ENCODE results near the gene GPR156.

GPR156 gene

DNA sequence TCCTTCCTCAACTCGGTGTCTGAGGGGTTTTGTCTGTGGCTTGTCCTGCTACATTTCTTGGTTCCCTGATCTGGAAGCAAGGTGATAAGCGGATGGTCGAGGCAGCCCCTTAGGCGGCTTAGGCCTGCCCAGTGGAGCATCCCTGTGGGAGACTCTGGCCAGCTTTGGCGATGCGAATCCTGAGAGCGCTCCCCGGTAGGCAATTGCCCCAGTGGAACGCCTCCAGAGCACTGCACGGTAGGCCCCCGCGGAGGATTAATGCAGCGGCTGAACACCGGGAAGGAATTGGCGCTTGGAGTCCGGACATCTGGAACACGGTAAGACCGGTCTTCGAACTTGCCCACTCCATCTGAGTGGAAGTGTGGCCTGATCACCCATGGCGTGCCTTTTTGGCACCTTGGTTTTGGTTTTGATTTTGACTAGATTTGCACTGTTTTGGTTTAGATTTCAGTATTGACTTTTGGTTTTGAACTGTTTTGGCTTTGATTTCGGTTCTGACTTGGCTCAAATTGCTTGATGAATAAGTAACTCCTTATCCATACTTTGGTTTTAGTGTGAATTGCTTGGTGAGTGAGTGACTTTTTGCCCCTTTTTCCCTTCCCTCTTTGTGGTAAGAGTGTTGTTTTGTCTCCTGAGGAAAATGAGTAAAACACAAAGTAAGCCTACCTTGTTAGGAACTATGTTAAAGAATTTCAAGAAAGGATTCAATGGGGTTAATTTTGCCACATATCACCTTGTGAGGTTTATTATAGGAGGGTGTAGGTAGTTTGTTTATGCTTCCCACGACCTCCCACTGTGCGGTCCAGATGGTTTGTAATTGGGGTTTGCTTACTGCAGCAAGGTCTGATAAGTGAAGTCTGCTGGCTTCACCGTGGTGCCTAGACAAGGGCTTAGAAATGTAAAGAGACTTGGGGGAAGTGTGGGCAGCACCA lies 27.1 kb upstream of the GPR156 start:
- ChIA-PET CTCF (no interaction called here), POLR2A (no interaction called here)
- no peak overlapping the region for H3K27ac ChIP-seq (ENCODE audit: insufficient read depth in 1 of 2, low read depth in 1 of 2, low read length in 2 of 2, poor library complexity in 1 of 2, severe bottlenecking in 2 of 2)
- no peak for DNase-seq
- no peak overlapping the region for H3K4me3 ChIP-seq (ENCODE audit: control insufficient read depth in 1 of 7, extremely low read depth in 1 of 7, insufficient read depth in 4 of 7, low read depth in 2 of 7, low read length in 6 of 7)
- H3K27me3 ChIP-seq (replicated peaks in 2 of 5; ENCODE audit: control insufficient read depth in 4 of 5, insufficient read depth in 5 of 5, low read length in 4 of 5), result peaks cover 0 to 6% (median 0%) of the 10 kb centered on the region in 5 experiments
- H3K9me3 ChIP-seq (ENCODE audit: control extremely low read depth in 1 of 5, control insufficient read depth in 4 of 5, insufficient read depth in 2 of 5, low read depth in 1 of 5, low read length in 4 of 5), result peaks cover 0 to 27% (median 11%) of the 10 kb centered on the region in 5 experiments
- WGBS (ENCODE audit: insufficient coverage), result 94% methylated on average over 23 of the region's 24 CpGs
- no peaks in the 10 kb centered on the region for H3K4me1 ChIP-seq (ENCODE audit: control extremely low read depth in 1 of 4, control insufficient read depth in 4 of 4, insufficient read depth in 4 of 4, low read length in 3 of 4)
- peaks cover 0 to 3% (median 0%) of the 10 kb centered on the region in 4 experiments for H3K36me3 ChIP-seq (ENCODE audit: control insufficient read depth in 4 of 4, insufficient read depth in 4 of 4, low read length in 3 of 4)

- DNase-seq, result no peak
- WGBS (ENCODE audit: insufficient coverage), result 83% methylated on average over 55 of the region's 72 CpGs
- Histone ChIP-seq H3K4me3 (ENCODE audit: control insufficient read depth in 1 of 7, extremely low read depth in 1 of 7, insufficient read depth in 4 of 7, low read depth in 2 of 7, low read length in 6 of 7) (no peak overlapping the region), H3K27me3 (replicated peaks in 2 of 5; ENCODE audit: control insufficient read depth in 4 of 5, insufficient read depth in 5 of 5, low read length in 4 of 5) (peaks cover 0 to 16% (median 0%) of the 10 kb centered on the region in 5 experiments), H3K9me3 (ENCODE audit: control extremely low read depth in 1 of 5, control insufficient read depth in 4 of 5, insufficient read depth in 2 of 5, low read depth in 1 of 5, low read length in 4 of 5) (peaks cover 0 to 15% (median 11%) of the 10 kb centered on the region in 5 experiments), H3K4me1 (ENCODE audit: control extremely low read depth in 1 of 4, control insufficient read depth in 4 of 4, insufficient read depth in 4 of 4, low read length in 3 of 4) (no peaks in the 10 kb centered on the region), H3K36me3 (ENCODE audit: control insufficient read depth in 4 of 4, insufficient read depth in 4 of 4, low read length in 3 of 4) (no peaks in the 10 kb centered on the region), H3K27ac (ENCODE audit: insufficient read depth in 1 of 2, low read depth in 1 of 2, low read length in 2 of 2, poor library complexity in 1 of 2, severe bottlenecking in 2 of 2) (no peak overlapping the region)
- ChIA-PET POLR2A (no interaction called here), CTCF (no interaction called here)
Observed at GRCh38 chr3:120306519-120307455, 21.8 kb upstream of the GPR156 start.

GRCh38 chr3:120304616-120305015 lies 19.6 kb upstream of the GPR156 start:
- ChIA-PET CTCF (interaction anchor here (0.8 kb wide), 1 partner anchor 361 kb away, joined by 3 read pairs; no protein-coding TSS in a partner anchor), POLR2A (interaction anchor here (0.8 kb wide), 1 partner anchor 128 kb away, joined by 3 read pairs; no protein-coding TSS in a partner anchor)
- 100% methylated on average over 4 of the region's 4 CpGs for WGBS (ENCODE audit: insufficient coverage)
- H3K4me3 ChIP-seq (ENCODE audit: control insufficient read depth in 1 of 7, extremely low read depth in 1 of 7, insufficient read depth in 4 of 7, low read depth in 2 of 7, low read length in 6 of 7), result no peak overlapping the region
- peaks cover 0 to 15% (median 11%) of the 10 kb centered on the region in 5 experiments for H3K9me3 ChIP-seq (ENCODE audit: control extremely low read depth in 1 of 5, control insufficient read depth in 4 of 5, insufficient read depth in 2 of 5, low read depth in 1 of 5, low read length in 4 of 5)
- H3K27ac ChIP-seq (ENCODE audit: insufficient read depth in 1 of 2, low read depth in 1 of 2, low read length in 2 of 2, poor library complexity in 1 of 2, severe bottlenecking in 2 of 2), result no peak overlapping the region
- no peaks in the 10 kb centered on the region for H3K4me1 ChIP-seq (ENCODE audit: control extremely low read depth in 1 of 4, control insufficient read depth in 4 of 4, insufficient read depth in 4 of 4, low read length in 3 of 4)
- H3K36me3 ChIP-seq (ENCODE audit: control insufficient read depth in 4 of 4, insufficient read depth in 4 of 4, low read length in 3 of 4), result no peaks in the 10 kb centered on the region
- DNase-seq, result no peak
- H3K27me3 ChIP-seq (replicated peaks in 2 of 5; ENCODE audit: control insufficient read depth in 4 of 5, insufficient read depth in 5 of 5, low read length in 4 of 5), result peaks cover 0 to 16% (median 0%) of the 10 kb centered on the region in 5 experiments

DNA sequence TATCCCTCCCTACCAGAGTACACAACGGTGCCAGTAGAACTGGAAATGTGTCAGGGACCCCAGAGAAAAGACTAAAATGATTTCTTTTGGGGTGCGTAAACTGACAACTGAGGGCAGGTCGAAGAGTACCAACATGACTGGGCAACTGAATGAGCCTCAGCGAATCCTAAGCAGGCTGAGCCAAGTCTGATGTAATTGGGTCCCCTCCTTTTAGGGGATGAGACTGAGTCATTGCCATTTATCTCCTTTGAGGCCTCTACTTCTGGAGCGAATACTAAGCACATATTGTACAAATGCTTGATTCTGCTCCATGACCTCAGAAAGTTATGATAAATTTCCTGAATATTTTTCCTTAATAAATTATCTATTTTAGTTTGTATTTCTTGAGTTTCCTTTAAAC lies 17.3 kb upstream of the GPR156 start:
- peaks cover 0 to 13% (median 0%) of the 10 kb centered on the region in 5 experiments for H3K27me3 ChIP-seq (replicated peaks in 2 of 5; ENCODE audit: control insufficient read depth in 4 of 5, insufficient read depth in 5 of 5, low read length in 4 of 5)
- POLR2A ChIA-PET, result no interaction called here

GRCh38 chr3:120300971-120301370 lies 15.9 kb upstream of the GPR156 start:
- POLR2A ChIA-PET, result no interaction called here
- DNase-seq, result no peak
- no peak overlapping the region for H3K4me3 ChIP-seq (ENCODE audit: control insufficient read depth in 1 of 7, extremely low read depth in 1 of 7, insufficient read depth in 4 of 7, low read depth in 2 of 7, low read length in 6 of 7)
- WGBS (ENCODE audit: insufficient coverage), result no CpG with 5 or more reads among the region's 3 CpGs
- no peaks in the 10 kb centered on the region for H3K27me3 ChIP-seq (replicated peaks in 2 of 5; ENCODE audit: control insufficient read depth in 4 of 5, insufficient read depth in 5 of 5, low read length in 4 of 5)
- H3K36me3 ChIP-seq (ENCODE audit: control insufficient read depth in 4 of 4, insufficient read depth in 4 of 4, low read length in 3 of 4), result no peaks in the 10 kb centered on the region
- H3K4me1 ChIP-seq (ENCODE audit: control extremely low read depth in 1 of 4, control insufficient read depth in 4 of 4, insufficient read depth in 4 of 4, low read length in 3 of 4), result no peaks in the 10 kb centered on the region
- CTCF ChIA-PET, result interaction anchor here (1.1 to 1.5 kb wide), 2 partner anchors 40 to 47 kb away, joined by 3 read pairs; no protein-coding TSS in a partner anchor
- no peak overlapping the region for H3K27ac ChIP-seq (ENCODE audit: insufficient read depth in 1 of 2, low read depth in 1 of 2, low read length in 2 of 2, poor library complexity in 1 of 2, severe bottlenecking in 2 of 2)
- H3K9me3 ChIP-seq (ENCODE audit: control extremely low read depth in 1 of 5, control insufficient read depth in 4 of 5, insufficient read depth in 2 of 5, low read depth in 1 of 5, low read length in 4 of 5), result no peaks in the 10 kb centered on the region

More for the DNA sequence above, 17.3 kb upstream of the GPR156 start:
- WGBS (ENCODE audit: insufficient coverage), result 90% methylated on average over 4 of the region's 5 CpGs
- peaks cover 0 to 9% (median 7%) of the 10 kb centered on the region in 5 experiments for H3K9me3 ChIP-seq (ENCODE audit: control extremely low read depth in 1 of 5, control insufficient read depth in 4 of 5, insufficient read depth in 2 of 5, low read depth in 1 of 5, low read length in 4 of 5)
- no peak overlapping the region for H3K27ac ChIP-seq (ENCODE audit: insufficient read depth in 1 of 2, low read depth in 1 of 2, low read length in 2 of 2, poor library complexity in 1 of 2, severe bottlenecking in 2 of 2)
- CTCF ChIA-PET, result no interaction called here
- DNase-seq, result no peak
- H3K4me3 ChIP-seq (ENCODE audit: control insufficient read depth in 1 of 7, extremely low read depth in 1 of 7, insufficient read depth in 4 of 7, low read depth in 2 of 7, low read length in 6 of 7), result no peak overlapping the region
- H3K4me1 ChIP-seq (ENCODE audit: control extremely low read depth in 1 of 4, control insufficient read depth in 4 of 4, insufficient read depth in 4 of 4, low read length in 3 of 4), result no peaks in the 10 kb centered on the region
- H3K36me3 ChIP-seq (ENCODE audit: control insufficient read depth in 4 of 4, insufficient read depth in 4 of 4, low read length in 3 of 4), result no peaks in the 10 kb centered on the region

DNA sequence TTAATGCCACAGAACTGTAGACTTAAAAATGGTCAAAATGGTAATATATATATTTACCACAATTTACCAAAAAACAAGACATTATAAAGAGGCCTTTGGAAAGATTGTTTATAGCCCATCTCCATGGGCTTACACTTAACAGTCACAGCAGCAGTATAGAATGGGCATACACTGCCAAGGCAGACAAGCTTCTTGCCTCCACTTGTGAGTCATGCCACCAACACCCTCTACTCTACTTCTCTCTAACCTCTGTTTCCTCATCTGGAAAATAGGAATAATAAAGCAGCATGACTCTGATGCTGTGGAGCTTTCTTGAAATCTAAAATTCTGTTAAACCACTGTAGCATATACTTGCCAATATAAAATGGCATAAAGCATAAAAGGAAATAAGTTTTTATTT lies 14.4 kb upstream of the GPR156 start:
- DNase-seq, result no peak
- Histone ChIP-seq H3K4me3 (ENCODE audit: control insufficient read depth in 1 of 7, extremely low read depth in 1 of 7, insufficient read depth in 4 of 7, low read depth in 2 of 7, low read length in 6 of 7) (no peak overlapping the region), H3K27me3 (replicated peaks in 2 of 5; ENCODE audit: control insufficient read depth in 4 of 5, insufficient read depth in 5 of 5, low read length in 4 of 5) (no peaks in the 10 kb centered on the region), H3K27ac (ENCODE audit: insufficient read depth in 1 of 2, low read depth in 1 of 2, low read length in 2 of 2, poor library complexity in 1 of 2, severe bottlenecking in 2 of 2) (no peak overlapping the region), H3K9me3 (ENCODE audit: control extremely low read depth in 1 of 5, control insufficient read depth in 4 of 5, insufficient read depth in 2 of 5, low read depth in 1 of 5, low read length in 4 of 5) (no peaks in the 10 kb centered on the region), H3K4me1 (ENCODE audit: control extremely low read depth in 1 of 4, control insufficient read depth in 4 of 4, insufficient read depth in 4 of 4, low read length in 3 of 4) (no peaks in the 10 kb centered on the region), H3K36me3 (ENCODE audit: control insufficient read depth in 4 of 4, insufficient read depth in 4 of 4, low read length in 3 of 4) (no peaks in the 10 kb centered on the region)
- CTCF ChIA-PET, result no interaction called here
- POLR2A ChIA-PET, result no interaction called here
